ENCODE data around the gene TIMP3.

The TIMP3 gene

GRCh38 chr22:32861330-32861729, 59.8 kb downstream of the TIMP3 start:
- Histone ChIP-seq H3K4me3 (ENCODE audit: low read length, poor library complexity, severe bottlenecking) (no peak overlapping the region), H3K4me1 (ENCODE audit: insufficient read depth, low read length, poor library complexity, severe bottlenecking) (no peaks in the 10 kb centered on the region), H3K9ac (ENCODE audit: low read depth, low read length, poor library complexity, severe bottlenecking) (no peak overlapping the region), H3K9me3 (ENCODE audit: insufficient read depth, low read depth, low read length) (no peaks in the 10 kb centered on the region; the same call in 1 of the 2 replicates), H4K20me1 (ENCODE audit: insufficient read depth, low read length, poor library complexity, severe bottlenecking) (no peaks in the 10 kb centered on the region), H3K27me3 (ENCODE audit: insufficient read depth, low read length, poor library complexity, severe bottlenecking) (no peaks in the 10 kb centered on the region), H2AFZ (ENCODE audit: low read length) (no peak overlapping the region), H3K9me2 (replicated peaks; ENCODE audit: low read depth, low read length) (no peaks in the 10 kb centered on the region), H3K36me3 (ENCODE audit: insufficient read depth, low read length) (no peaks in the 10 kb centered on the region), H3F3A (ENCODE audit: low read depth) (no peaks in the 10 kb centered on the region), H3K4me2 (ENCODE audit: low read depth, low read length, poor library complexity, severe bottlenecking) (no peak overlapping the region), H3K79me2 (ENCODE audit: insufficient read depth, low read length) (no peaks in the 10 kb centered on the region)
- no peak for TF ChIP-seq EZH2phosphoT487 (IDR thresholded peaks at IDR 0.05; ENCODE audit: borderline replicate concordance)
- no peak for TF ChIP-seq CTCF (conservative IDR thresholded peaks at IDR 0.05; ENCODE audit: low read length)

- no peaks in the 10 kb centered on the region for H3F3A ChIP-seq (ENCODE audit: low read depth)
- no peaks in the 10 kb centered on the region for H3K9me2 ChIP-seq (replicated peaks; ENCODE audit: low read depth, low read length)
- H3K9ac ChIP-seq (ENCODE audit: low read depth, low read length, poor library complexity, severe bottlenecking): no peak overlapping the region
- no peak overlapping the region for H3K4me2 ChIP-seq (ENCODE audit: low read depth, low read length, poor library complexity, severe bottlenecking)
- no peak overlapping the region for H3K4me3 ChIP-seq (ENCODE audit: low read length, poor library complexity, severe bottlenecking)
- no peaks in the 10 kb centered on the region for H3K79me2 ChIP-seq (ENCODE audit: insufficient read depth, low read length)
- H3K9me3 ChIP-seq (ENCODE audit: insufficient read depth, low read depth, low read length): no peaks in the 10 kb centered on the region; the same call in 1 of the 2 replicates
- no peaks in the 10 kb centered on the region for H4K20me1 ChIP-seq (ENCODE audit: insufficient read depth, low read length, poor library complexity, severe bottlenecking)
- no peak for TF ChIP-seq CTCF (conservative IDR thresholded peaks at IDR 0.05; ENCODE audit: low read length)
- no peak for TF ChIP-seq EZH2phosphoT487 (IDR thresholded peaks at IDR 0.05; ENCODE audit: borderline replicate concordance)
- no peak overlapping the region for H2AFZ ChIP-seq (ENCODE audit: low read length)
- no peaks in the 10 kb centered on the region for H3K4me1 ChIP-seq (ENCODE audit: insufficient read depth, low read length, poor library complexity, severe bottlenecking)
- H3K27me3 ChIP-seq (ENCODE audit: insufficient read depth, low read length, poor library complexity, severe bottlenecking): no peaks in the 10 kb centered on the region
- H3K36me3 ChIP-seq (ENCODE audit: insufficient read depth, low read length): no peaks in the 10 kb centered on the region
Observed at GRCh38 chr22:32862083-32862482, 60.6 kb downstream of the TIMP3 start.

- Histone ChIP-seq H3F3A (ENCODE audit: low read depth) (no peaks in the 10 kb centered on the region), H3K9me2 (replicated peaks; ENCODE audit: low read depth, low read length) (no peaks in the 10 kb centered on the region), H3K9ac (ENCODE audit: low read depth, low read length, poor library complexity, severe bottlenecking) (no peak overlapping the region), H4K20me1 (ENCODE audit: insufficient read depth, low read length, poor library complexity, severe bottlenecking) (no peaks in the 10 kb centered on the region), H3K4me3 (ENCODE audit: low read length, poor library complexity, severe bottlenecking) (no peak overlapping the region), H3K27me3 (ENCODE audit: insufficient read depth, low read length, poor library complexity, severe bottlenecking) (no peaks in the 10 kb centered on the region), H3K4me2 (ENCODE audit: low read depth, low read length, poor library complexity, severe bottlenecking) (no peak overlapping the region), H3K36me3 (ENCODE audit: insufficient read depth, low read length) (no peaks in the 10 kb centered on the region), H2AFZ (ENCODE audit: low read length) (no peak overlapping the region), H3K79me2 (ENCODE audit: insufficient read depth, low read length) (no peaks in the 10 kb centered on the region), H3K9me3 (ENCODE audit: insufficient read depth, low read depth, low read length) (no peaks in the 10 kb centered on the region; the same call in 1 of the 2 replicates), H3K4me1 (ENCODE audit: insufficient read depth, low read length, poor library complexity, severe bottlenecking) (no peaks in the 10 kb centered on the region)
- TF ChIP-seq EZH2phosphoT487 (IDR thresholded peaks at IDR 0.05; ENCODE audit: borderline replicate concordance) (no peak), CTCF (conservative IDR thresholded peaks at IDR 0.05; ENCODE audit: low read length) (no peak)
Observed at GRCh38 chr22:32862936-32863661, 61.6 kb downstream of the TIMP3 start.
